A549 treated with Mapracorat at 1 μM for 4 hours (cell line): Measurements from ENCODE around the gene VENTX. TPM values are rescaled to one million over a fixed set of nuclear protein-coding genes. Genes with fewer than 3 reads are reported as not detected.

Experiments used
- total RNA-seq: library from RNA; stranded (reverse); fragments of 200-300 nt; extraction: Qiagen RNA extraction; gene quantifications from 5 replicates; pipeline ENCODE4 v1.2.3, GENCODE V29; 2022

VENTX gene, protein sequence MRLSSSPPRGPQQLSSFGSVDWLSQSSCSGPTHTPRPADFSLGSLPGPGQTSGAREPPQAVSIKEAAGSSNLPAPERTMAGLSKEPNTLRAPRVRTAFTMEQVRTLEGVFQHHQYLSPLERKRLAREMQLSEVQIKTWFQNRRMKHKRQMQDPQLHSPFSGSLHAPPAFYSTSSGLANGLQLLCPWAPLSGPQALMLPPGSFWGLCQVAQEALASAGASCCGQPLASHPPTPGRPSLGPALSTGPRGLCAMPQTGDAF
- total RNA-seq = not detected in 5 replicates

DNA sequence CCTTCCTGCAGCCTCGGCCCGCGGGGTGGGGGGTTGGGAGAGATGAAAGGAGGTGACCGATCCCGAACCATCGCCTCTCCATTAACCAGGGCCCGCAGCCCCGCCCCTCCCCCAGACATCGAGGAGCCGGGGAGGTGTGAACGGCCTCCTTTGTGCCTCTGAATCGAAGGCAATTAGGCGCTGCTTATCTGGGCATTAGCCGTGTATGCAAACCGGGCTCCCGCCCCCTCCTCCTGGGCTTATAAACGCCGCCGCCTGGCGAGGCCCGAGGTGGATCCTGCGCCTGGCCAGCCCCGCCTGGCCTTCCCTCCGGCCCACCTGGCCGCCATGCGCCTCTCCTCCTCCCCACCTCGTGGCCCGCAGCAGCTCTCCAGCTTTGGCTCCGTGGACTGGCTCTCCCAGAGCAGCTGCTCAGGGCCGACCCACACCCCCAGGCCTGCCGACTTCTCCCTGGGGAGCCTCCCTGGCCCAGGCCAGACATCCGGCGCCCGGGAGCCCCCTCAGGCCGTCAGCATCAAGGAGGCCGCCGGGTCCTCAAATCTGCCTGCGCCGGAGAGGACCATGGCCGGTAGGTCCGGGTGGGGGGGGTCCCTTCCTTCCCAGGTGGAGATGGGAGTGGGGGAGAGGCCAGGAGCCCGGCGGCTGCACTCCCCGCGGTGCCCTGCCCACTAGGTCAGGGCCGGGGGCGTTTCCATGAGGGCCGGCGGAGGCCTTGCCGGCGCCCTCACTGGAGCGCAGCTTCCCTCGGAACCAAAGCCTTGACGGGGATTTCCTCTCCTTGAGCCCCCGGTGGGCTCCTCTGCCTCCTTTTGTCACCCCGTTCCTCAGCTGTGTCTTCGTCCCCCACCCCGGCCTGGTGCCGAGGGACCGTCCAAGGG lies at the start of gene VENTX:
Gene VENTX, plus strand, starts transcription at position 268 of the 878 bp plus-strand sequence. Its CDS starts 60 bp downstream, at position 328.

DNA sequence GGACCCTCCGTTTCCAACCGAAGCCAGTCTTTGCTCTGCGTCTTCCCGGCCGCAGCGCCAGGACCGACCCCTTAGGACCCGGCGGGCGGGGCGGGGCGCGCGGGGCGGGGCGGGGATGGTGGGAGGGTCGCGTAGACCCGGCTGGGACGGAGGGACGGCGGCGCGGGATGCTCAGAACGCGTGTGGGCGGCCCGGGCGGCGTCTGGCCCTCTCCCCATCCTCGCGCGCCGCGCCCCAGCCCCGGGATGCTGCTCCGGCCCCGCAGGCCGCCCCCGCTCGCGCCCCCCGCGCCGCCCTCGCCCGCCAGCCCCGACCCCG lies 7.7 kb upstream of the VENTX start, which contains the start of gene UTF1:
Gene UTF1, plus strand, starts transcription at position 174 of the 318 bp plus-strand sequence. Its CDS starts 72 bp downstream, at position 246.

DNA sequence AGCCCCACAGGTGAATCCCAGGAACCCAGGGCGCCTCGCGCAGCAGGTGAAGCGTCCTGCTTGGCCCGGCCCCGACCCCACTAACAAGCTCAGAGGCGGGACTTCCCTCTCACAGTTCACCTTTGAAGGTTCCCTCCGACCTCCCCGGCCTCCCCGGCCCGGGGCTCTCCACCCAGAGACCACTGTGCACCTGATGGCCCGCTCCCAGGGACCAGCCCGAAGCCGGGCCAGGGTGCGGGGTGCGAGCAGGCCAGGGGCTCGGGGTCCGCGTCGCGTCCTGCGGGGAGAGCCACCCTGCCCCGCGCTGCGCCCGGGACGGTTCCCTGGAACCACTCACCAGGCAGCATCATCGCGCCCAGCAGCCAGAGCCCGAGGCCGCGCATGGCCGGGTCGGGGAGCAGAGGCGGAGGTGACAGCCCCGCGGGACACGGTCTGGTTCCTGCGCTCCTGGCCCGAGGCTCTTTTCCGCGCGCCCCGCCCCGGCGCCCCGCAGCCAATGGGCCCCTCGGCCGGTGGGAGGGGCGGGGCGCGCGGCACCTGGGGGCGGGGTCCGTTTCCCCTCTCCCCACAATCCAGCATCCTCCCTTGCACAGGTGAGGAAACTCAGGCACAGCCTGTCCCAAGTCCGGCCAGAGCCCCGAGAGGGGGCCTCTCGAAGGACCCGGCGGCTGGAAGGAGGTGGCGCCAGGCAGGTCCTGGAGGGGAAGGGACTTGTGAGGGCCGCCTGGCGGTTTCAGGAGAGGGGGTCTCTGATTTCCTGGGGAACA lies 39.0 kb downstream of the VENTX start, which contains the start of gene ADAM8:
Gene ADAM8, minus strand, starts transcription at position 434 of the 767 bp plus-strand sequence. Its CDS starts 51 bp downstream, at position 383.

Other genes starting within 250 kb of the VENTX start
- gene ADGRA1, start 149.9 kb upstream of the VENTX start, total RNA-seq = 0.05 to 0.40 TPM (median 0.14 TPM) in 5 replicates
- 0.77 to 1.9 TPM (median 1.3 TPM) in 5 replicates for gene KNDC1, start 77.6 kb upstream of the VENTX start, total RNA-seq
- not detected in 5 replicates for gene UTF1, start 7.6 kb upstream of the VENTX start, total RNA-seq
- gene ADAM8, start 39.0 kb downstream of the VENTX start, total RNA-seq = 1.9 to 5.1 TPM (median 2.6 TPM) in 5 replicates
- gene TUBGCP2, start 71.0 kb downstream of the VENTX start, total RNA-seq = 31.3 to 45.9 TPM (median 44.9 TPM) in 5 replicates
- 62.5 to 73.0 TPM (median 70.9 TPM) in 5 replicates for gene ZNF511, start 71.1 kb downstream of the VENTX start, total RNA-seq
- gene CALY, start 99.0 kb downstream of the VENTX start, total RNA-seq = 0.33 to 1.6 TPM (median 0.74 TPM) in 5 replicates
- 0.18 TPM in 1 of 5 replicates, not detected in the others for gene PRAP1, start 109.5 kb downstream of the VENTX start, total RNA-seq
- 14.3 to 17.4 TPM (median 16.3 TPM) in 5 replicates for gene FUOM, start 120.2 kb downstream of the VENTX start, total RNA-seq
- gene ECHS1, start 135.5 kb downstream of the VENTX start, total RNA-seq = 126 to 155 TPM (median 146 TPM) in 5 replicates
- gene PAOX, start 141.4 kb downstream of the VENTX start, total RNA-seq = 1.5 to 3.1 TPM (median 1.9 TPM) in 5 replicates
- 40.0 to 53.5 TPM (median 52.6 TPM) in 5 replicates for gene MTG1, start 156.3 kb downstream of the VENTX start, total RNA-seq
- gene SPRN, start 186.8 kb downstream of the VENTX start, total RNA-seq = 0.13 to 0.39 TPM (median 0.29 TPM) in 5 replicates
- gene SCART1, start 216.1 kb downstream of the VENTX start, total RNA-seq = 0.07 to 0.24 TPM (median 0.16 TPM) in 5 replicates